Lower leg skin (tissue), 4 donors: ENCODE results near the gene CLASP1. TPM values are rescaled to one million over a fixed set of nuclear protein-coding genes. Genes with fewer than 3 reads are reported as not detected.

ENCODE experiments used
- DNase-seq, 2 donors: peaks; one replicate each; pipeline ENCODE4 v3.0.0-alpha.2; 2019; ENCODE audit warnings: low spot score in 2 of 2
- H3K4me3 ChIP-seq: fragments of 200-600 bp; sonication (generic); 2 replicates; pipeline ENCODE4 v1.5.1; 2017; ENCODE audit warnings: mild to moderate bottlenecking, low read depth; ENCODE audit not compliant: poor library complexity, severe bottlenecking
- CTCF ChIP-seq, 3 donors: fragments of 450-650 bp; IDR thresholded peaks; one replicate each; pipeline ENCODE4 v1.5.1; 2016; ENCODE audit warnings: antibody characterized with exemption in 3 of 3, mild to moderate bottlenecking in 3 of 3, moderate library complexity in 2 of 3
- POLR2A ChIP-seq, 2 donors: fragments of 450-650 bp; IDR thresholded peaks; one replicate each; pipeline ENCODE4 v1.6.1; 2016 to 2017; ENCODE audit warnings: antibody characterized with exemption in 2 of 2, mild to moderate bottlenecking in 1 of 2, moderate library complexity in 1 of 2
- WGBS, 2 donors: methylation state at CpG; one replicate each; pipeline ENCODE4 v1.1.5; 2018; 5-methylcytosine and 5-hydroxymethylcytosine counted together
- intact Hi-C: fragments of 100-400 bp; cut with DNase I; formaldehyde crosslinking; loops from one replicate; pipeline ENCODE4 v1.15.0; 2023; ENCODE audit warnings: low total_unique reads
- total RNA-seq, 4 donors: library from RNA; depleted of rRNA; stranded (reverse); fragments of >200 nt; gene quantifications; one replicate each; pipeline ENCODE4 v1.1.0, GENCODE V29; 2016

CLASP1 gene
- total RNA-seq, 4 donors from 2014 or later = 56.8 to 88.4 (median 69.0) TPM

- H3K4me3 ChIP-seq = no peak overlapping the region
- 57 to 61% methylated on average over 1 of the region's 1 CpG for WGBS, 2 donors
- no peak for TF ChIP-seq CTCF (IDR thresholded peaks at IDR 0.05)
- DNase-seq = no peak
- intact Hi-C loops = no loop called here
These were observed 13.9 kb downstream of the CLASP1 start for GRCh38 chr2:121635371-121635770.

- intact Hi-C loops = no loop called here
- TF ChIP-seq CTCF (IDR thresholded peaks at IDR 0.05) (no peak), POLR2A (IDR thresholded peaks at IDR 0.05) (no peak)
- WGBS, 2 donors = 61 to 69% methylated on average over 6 of the region's 6 CpGs
- H3K4me3 ChIP-seq = no peak overlapping the region
- no peak for DNase-seq
These were observed 14.6 kb downstream of the CLASP1 start for GRCh38 chr2:121634354-121635307.

GRCh38 chr2:121633463-121633862, 15.8 kb downstream of the CLASP1 start:
- WGBS, 2 donors = 89 to 91% methylated on average over 4 of the region's 4 CpGs
- no peak for DNase-seq
- intact Hi-C loops = no loop called here
- no peak for TF ChIP-seq CTCF (IDR thresholded peaks at IDR 0.05)
- TF ChIP-seq POLR2A (IDR thresholded peaks at IDR 0.05) = no peak
- no peak overlapping the region for H3K4me3 ChIP-seq

- H3K4me3 ChIP-seq = no peak overlapping the region
- intact Hi-C loops = no loop called here
- TF ChIP-seq CTCF (IDR thresholded peaks at IDR 0.05) = no peak
- TF ChIP-seq POLR2A (IDR thresholded peaks at IDR 0.05) = no peak
- no peak for DNase-seq
- WGBS, 2 donors = 89 to 90% methylated on average over 4 of the region's 4 CpGs
These were observed 21.7 kb downstream of the CLASP1 start for GRCh38 chr2:121627525-121628050.

GRCh38 chr2:121626777-121627524, 22.3 kb downstream of the CLASP1 start:
- no peak for TF ChIP-seq POLR2A (IDR thresholded peaks at IDR 0.05)
- TF ChIP-seq CTCF (IDR thresholded peaks at IDR 0.05) = no peak
- WGBS, 2 donors = 84 to 89% methylated on average over 4 of the region's 4 CpGs
- intact Hi-C loops = no loop called here
- DNase-seq = peak in 1 of 2 donors; percentile 72
- no peak overlapping the region for H3K4me3 ChIP-seq
